C4-2B (cell line): ENCODE measurements around the gene MSX1.

Experiments
- H3K27ac ChIP-seq: fragments of 450-650 bp; 2 replicates; pipeline ENCODE4 v1.5.1; 2017
- CTCF ChIP-seq: fragments of 450-650 bp; conservative IDR thresholded peaks from 2 replicates; pipeline ENCODE4 v1.5.1; 2017; ENCODE audit warnings: mild to moderate bottlenecking
- ZFX ChIP-seq: fragments of 450-650 bp; IDR thresholded peaks from 2 replicates; pipeline ENCODE4 v1.6.1; 2017

MSX1 gene

GRCh38 chr4:4842476-4843441 lies 16.7 kb upstream of the MSX1 start:
- no peak overlapping the region for H3K27ac ChIP-seq
- TF ChIP-seq ZFX: no peak
- TF ChIP-seq CTCF: no peak

GRCh38 chr4:4843635-4844291 lies 15.7 kb upstream of the MSX1 start:
- no peak overlapping the region for H3K27ac ChIP-seq
- no peak for TF ChIP-seq ZFX

GRCh38 chr4:4845027-4845426 lies 14.4 kb upstream of the MSX1 start:
- no peak for TF ChIP-seq CTCF
- TF ChIP-seq ZFX: no peak
- H3K27ac ChIP-seq: no peak overlapping the region

GRCh38 chr4:4847011-4847410 lies 12.5 kb upstream of the MSX1 start:
- TF ChIP-seq CTCF (no peak), ZFX (no peak)
- H3K27ac ChIP-seq: no peak overlapping the region

GRCh38 chr4:4848540-4848939 lies 10.9 kb upstream of the MSX1 start:
- no peak overlapping the region for H3K27ac ChIP-seq
- TF ChIP-seq CTCF (no peak), ZFX (no peak)

- no peak overlapping the region for H3K27ac ChIP-seq
- TF ChIP-seq CTCF (no peak), ZFX (no peak)
Observed at GRCh38 chr4:4849106-4849505, 10.4 kb upstream of the MSX1 start.

GRCh38 chr4:4849524-4850193 lies 9.8 kb upstream of the MSX1 start:
- no peak for TF ChIP-seq ZFX
- no peak for TF ChIP-seq CTCF
- no peak overlapping the region for H3K27ac ChIP-seq
